ENCODE results near the gene PEX14.
A peak's percentile ranks its signal among the peaks of the same experiment; 100 is the strongest.
"Not testable (repeated sequence)": the region's sequence is repeated elsewhere in the genome, so short reads cannot be mapped to it uniquely, and the experiment has no call there.

Gene PEX14, protein sequence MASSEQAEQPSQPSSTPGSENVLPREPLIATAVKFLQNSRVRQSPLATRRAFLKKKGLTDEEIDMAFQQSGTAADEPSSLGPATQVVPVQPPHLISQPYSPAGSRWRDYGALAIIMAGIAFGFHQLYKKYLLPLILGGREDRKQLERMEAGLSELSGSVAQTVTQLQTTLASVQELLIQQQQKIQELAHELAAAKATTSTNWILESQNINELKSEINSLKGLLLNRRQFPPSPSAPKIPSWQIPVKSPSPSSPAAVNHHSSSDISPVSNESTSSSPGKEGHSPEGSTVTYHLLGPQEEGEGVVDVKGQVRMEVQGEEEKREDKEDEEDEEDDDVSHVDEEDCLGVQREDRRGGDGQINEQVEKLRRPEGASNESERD

DNA sequence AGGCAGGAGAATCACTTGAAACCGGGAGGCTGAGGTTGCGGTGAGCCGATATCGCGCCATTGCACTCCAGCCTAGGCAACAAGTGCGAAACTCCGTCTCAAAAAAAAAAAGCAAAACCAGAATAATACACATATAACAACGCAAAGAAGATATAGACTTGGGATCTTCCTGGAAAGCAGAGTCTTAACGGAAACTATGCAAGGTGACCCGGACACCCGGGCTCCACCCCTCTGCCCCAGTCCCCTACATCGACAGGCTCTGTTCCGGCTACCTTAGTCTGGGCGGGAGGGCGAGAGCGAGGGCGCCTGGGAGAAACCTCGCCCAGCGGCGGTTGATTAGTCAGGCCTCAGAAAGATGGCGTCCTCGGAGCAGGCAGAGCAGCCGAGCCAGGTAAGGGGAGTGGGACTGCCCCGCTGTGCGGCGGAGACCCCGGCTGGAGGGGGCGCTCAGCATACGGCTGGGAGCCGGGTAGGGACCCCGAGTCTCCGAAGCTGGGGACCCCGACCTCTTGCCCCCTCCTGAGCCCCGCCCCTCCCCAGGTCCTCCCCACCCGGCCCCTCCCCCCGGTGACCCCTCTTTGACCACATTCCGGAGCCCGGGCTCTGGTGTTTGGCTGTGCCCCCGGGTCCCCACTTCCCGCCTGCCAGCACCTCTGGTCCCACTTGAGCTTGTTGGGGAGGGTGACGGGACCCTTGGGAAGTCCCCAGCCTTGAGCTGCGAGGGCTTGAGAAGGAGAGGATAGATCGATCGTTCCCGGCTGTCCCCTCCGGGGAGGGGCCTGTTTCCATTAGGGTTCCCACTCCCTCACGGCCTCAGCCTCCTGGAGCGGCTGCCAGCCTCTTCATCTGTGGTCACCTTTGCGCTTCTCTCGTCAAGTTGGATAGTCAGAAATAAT lies at the start of gene PEX14:
PEX14 (plus strand) TSS at position 338 of the 895 bp plus-strand sequence; CDS start at position 355, 17 bp downstream.
- peak; percentile 86 for DNase-seq

DNA sequence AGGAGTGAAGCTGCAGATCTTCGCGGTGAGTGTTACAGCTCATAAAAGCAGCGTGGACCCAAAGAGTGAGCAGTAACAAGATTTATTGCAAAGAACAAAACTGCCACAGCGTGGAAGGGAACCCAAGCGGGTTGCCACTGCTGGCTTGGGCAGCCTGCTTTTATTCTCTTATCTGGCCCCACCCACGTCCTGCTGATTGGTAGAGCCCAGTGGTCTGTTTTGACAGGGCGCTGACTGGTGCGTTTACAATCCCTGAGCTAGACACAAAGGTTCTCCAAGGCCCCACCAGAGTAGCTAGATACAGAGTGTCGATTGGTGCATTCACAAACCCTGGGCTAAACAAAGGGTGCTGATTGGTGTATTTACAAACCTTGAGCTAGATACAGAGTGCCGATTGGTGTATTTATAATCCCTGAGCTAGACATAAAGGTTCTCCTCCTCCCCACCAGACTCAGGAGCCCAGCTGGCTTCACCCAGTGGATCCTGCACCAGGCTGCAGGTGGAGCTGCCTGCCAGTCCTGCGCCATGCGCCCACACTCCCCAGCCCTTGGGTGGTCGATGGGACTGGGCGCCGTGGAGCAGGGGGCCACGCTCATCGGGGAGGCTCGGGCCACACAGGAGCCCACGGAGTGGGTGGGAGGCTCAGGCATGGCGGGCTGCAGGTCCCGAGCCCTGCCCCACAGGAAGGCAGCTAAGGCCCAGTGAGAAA lies 48.8 kb upstream of the PEX14 start:
- not testable (repeated sequence) for DNase-seq

DNA sequence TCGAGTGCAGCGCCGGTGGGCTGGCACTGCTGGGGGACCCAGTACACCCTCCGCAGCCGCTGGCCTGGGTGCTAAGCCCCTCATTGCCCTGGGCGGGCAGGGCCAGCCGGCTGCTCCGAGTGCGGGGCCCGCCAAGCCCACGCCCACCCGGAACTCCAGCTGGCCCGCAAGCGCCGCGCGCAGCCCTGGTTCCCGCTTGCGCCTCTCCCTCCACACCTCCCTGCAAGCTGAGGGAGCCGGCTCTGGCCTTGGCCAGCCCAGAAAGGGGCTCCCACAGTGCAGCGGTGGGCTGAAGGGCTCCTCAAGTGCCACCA lies 48.3 kb upstream of the PEX14 start:
- not testable (repeated sequence) for DNase-seq

DNA sequence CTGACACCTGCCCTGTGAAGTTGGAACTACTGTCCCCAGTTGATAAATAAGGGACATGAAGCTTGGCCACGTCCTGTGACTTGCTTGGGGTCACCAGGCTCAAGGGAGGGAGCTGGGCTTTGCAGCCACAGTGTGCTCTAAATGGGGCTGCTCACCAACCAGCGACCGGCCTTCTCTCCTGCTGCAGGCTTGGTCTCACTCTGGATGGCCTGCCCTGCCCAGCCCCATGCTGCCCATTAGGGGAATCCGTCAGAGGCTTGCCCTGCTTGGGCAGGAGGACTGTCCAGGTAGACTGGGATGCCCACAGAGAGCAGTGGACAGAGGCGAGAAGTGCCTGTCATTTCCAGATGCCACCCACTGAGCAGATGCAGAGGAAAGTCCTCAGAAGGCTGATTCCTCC lies 45.8 kb upstream of the PEX14 start:
- no peak for DNase-seq

DNA sequence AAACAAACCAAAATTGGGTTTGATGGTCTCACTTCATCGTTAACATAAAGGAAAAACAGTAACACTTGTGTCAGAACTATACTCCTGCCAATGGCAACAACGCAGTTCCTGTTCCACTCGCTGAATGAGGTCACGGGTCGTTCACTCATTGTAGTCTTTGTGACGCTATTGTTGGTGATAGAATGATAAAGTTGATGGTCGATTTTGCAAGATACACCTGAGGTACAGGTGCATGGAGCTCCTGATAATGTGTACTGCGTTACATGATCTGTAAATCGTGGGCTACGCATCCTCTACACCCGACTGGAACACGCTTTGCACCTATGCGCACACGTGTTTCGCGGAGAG lies 44.9 kb upstream of the PEX14 start:
- DNase-seq = no peak

DNA sequence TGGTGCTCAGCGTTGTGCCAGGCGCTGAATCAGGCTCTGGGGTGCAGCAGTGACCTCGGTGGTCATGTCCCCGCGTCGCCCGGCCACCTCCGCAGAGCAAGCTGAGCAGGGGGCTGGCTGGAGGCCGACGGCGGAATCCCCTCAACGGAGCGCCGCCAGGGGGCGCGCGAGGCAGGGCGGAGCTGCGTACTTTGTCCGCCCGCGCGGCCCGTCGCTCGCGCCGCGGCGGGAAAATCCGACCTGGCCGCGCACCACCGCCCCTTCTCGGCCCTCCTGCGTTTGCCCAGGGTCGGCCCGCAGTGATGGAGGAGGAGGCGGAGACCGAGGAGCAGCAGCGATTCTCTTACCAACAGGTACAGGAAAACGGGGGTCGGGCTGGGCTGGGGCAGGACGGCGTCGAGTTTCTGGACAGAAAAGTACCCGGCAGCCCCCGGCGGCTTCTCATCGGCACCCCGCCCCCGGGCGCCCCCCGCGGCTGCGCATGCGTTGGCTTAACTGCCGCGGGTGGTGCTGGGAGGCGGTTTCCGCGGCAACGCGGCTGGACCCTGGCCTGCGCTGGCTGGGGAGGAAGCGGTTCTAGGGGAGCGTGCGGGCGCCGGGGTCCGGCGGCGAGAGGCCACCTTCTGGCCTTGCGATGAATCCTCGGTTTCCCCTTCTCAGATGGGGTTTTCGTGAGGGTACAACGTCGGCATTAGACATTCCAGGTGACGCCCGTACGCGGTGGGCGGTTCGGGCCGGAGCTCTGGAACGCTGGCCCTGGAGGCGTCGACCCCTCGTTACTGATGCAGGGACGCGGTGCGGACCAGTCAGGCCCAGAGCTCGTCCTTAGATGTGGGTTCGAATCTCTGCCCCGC lies 44.3 kb upstream of the PEX14 start, which contains the start of gene CENPS:
CENPS (plus strand) TSS at position 218 of the 854 bp plus-strand sequence; CDS start at position 303, 85 bp downstream.
- peak; percentile 96 for DNase-seq

DNA sequence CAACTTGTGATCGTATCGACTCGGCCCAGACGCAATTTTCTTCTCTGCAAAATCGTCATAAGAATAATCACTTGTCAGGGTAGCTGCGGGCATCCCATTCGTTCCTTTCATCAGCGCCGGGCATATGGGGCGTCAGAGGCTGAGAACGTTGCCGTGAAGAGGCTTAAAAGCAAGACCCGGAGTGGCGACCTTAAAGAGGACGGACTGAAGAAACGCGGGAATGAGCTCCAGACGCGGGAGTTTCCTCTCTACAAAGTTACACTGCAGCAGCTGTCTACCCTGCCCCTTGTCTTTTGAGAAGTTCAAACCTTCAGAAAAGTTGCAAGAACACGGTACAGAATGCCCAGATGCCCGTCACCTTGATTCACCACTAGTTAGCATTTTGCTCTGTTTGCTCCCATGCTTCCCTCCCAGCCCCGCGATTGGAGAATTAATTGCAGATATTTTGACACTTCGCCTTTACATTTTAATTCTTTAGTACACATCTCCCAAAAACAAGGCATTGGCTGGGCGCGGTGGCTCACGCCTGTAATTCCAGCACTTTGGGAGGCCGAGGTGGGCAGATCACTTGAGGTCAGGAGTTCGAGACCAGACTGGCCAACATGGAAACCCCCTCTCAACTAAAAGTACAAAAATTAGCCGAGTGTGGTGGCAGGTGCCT lies 43.5 kb upstream of the PEX14 start:
- DNase-seq = no peak

DNA sequence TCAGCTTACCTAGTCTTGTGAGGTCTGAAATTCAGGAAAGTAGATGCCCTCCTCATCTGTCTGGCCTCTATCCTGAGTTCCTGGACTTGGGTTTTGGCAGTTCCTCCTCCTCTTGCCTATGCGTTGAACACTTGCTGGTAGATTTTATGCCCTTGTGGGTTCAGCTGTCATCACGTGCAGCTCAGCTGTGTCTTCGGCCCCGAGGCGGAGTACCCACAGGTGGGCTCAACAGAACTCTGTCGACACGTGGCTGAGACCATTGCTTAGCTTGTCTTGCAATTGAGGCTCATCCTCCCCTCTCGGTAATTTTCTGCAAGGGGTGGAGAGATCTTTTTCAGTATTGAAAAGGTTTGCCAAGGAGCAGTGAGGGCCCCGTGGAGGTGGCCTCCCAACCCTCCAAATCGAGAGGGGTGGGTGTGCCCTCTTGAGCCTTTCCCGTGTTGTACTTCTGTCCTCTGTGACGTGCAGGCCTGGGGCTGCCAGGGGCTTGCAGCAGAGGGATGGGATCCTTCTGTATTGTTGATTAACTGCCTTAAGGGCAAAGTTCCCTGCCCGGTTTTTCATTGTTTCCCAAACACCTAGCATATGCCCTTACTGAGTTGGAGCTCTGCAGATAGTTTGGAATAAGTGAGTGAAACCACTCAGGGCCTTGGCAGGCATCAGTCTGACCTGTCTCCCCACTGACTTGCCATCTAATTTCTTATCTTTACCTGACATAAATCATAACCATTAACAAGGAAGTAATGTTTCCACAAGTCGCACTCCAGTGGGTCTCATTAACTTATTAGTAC lies 41.6 kb upstream of the PEX14 start:
- DNase-seq = no peak

DNA sequence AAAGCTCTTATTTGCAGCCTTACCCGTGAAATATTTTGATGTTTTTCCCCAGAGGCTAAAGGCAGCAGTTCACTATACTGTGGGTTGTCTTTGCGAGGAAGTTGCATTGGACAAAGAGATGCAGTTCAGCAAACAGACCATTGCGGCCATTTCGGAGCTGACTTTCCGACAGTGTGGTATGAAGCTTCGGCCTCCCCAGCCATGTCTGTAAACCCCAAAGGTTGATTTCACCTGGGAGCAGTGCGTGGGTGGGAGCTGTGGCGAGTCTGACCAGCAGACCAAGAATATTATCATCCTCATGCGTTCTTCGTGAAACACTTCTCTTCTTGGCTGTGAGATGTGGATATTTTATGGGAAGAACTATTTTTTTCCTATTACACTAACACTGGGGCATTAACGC lies 41.0 kb upstream of the PEX14 start:
- no peak for DNase-seq

DNA sequence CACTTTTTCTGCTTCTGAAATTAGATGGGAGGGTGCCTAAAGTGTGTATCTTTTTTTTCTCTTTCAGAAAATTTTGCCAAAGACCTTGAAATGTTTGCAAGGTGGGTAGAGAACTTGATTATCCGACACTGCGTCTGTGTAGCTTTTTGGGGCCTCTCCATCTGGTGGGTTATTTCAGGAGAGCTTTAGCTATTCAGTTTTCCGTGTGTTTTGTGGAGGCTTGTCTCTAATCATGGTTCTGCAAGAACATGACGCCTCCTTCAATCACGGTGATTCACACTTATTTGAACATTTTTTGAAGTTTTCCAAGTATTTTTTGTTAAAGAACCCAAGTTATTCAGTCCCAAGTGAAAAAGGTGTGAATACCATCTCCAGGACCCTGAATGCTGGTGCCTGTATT lies 40.2 kb upstream of the PEX14 start:
- no peak for DNase-seq

DNA sequence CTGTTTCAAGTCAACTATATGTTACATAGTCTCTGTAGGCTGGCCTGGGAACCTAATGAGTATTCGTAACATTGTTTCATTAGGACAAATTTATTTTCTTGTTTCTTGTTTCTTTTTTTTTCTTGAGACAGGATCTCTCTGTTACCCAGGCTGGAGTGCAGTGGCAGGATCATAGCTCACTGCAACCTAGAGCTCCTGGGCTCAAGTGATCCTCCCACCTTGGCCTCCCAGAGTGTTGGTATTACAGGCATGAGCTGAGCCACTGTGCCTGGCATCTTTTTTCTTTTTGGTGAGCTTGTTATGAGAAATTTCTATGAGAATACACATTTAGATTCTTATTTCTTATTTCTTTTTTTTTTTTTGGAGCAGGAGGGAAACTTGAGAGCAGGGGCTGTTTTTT lies 37.7 kb upstream of the PEX14 start:
- no peak for DNase-seq

DNA sequence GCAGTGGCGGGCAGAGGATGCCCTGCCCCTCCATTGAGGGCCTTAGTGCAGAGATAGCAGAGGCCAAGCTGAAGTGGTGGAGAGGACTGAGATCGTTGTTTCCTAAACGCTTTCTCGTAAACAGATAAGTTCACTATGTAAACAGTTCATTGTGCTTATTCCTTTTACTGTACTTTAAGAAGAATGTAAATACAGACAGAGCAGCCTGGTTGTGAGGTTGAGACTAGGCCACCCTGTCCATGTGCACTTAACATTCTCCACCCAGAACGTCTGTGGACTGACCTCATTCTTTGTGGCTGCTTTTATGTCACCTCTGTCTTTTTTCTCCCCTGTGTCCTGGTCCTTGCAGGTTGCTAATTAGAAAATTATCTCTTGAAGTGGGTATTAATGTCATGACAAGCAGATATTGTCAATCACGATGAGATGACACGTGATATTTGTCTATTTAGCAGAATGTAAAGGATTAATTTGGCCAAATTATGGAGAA lies 36.0 kb upstream of the PEX14 start:
- no peak for DNase-seq

DNA sequence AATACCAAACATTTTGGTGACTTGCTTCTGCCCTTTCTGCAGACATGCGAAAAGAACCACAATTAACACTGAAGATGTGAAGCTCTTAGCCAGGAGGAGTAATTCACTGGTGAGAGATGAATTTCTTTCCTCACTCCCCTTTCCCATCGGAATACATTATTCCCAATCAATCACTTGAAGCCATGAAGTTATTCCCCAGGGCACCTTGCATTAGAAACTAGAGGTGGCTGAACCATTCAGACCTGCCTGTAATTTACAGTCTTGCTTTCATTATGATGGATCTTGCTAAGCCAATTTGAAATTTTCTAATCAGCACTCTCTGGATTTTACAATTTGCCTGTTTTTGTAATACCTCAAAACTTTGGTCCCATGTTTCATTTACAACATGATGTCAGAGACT lies 34.4 kb upstream of the PEX14 start:
- no peak for DNase-seq

DNA sequence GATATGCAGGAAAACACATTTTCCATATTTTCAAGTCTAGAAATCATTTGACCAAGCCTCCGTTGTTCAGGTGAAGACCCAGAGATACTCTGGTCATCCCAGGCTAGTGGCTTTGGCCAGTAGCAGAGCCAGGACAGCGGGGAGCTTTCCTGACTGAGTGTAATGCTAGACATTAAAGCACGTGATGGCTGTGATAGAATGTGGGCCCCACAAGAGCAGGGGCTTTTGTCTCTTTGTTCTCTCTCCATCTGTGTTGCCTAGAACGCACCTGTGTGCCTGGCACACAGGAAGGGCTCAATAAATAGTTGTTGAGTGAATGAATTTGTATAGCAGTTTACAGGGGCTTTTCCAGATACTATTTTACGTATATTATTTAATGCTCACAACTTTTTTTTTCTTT lies 34.0 kb upstream of the PEX14 start:
- no peak for DNase-seq

DNA sequence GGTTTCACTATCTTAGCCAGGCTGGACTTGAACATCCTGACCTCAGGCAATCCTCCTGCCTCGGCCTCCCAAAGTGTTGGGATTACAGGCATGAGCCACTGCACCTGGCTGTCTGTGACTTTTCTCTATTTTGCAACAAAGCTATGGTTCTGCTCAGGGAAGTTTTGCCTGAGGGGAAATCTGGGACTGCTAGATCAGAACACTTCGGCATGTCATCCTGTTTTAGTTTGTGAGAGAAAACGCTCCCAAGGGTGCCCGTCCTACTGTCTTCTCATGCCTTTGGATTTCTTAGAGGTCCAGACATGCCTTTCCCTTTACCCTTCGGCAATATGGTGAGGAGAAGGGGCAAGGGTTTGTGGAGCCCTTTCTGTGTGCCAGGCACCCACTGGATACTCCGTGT lies 30.5 kb upstream of the PEX14 start:
- no peak for DNase-seq

DNA sequence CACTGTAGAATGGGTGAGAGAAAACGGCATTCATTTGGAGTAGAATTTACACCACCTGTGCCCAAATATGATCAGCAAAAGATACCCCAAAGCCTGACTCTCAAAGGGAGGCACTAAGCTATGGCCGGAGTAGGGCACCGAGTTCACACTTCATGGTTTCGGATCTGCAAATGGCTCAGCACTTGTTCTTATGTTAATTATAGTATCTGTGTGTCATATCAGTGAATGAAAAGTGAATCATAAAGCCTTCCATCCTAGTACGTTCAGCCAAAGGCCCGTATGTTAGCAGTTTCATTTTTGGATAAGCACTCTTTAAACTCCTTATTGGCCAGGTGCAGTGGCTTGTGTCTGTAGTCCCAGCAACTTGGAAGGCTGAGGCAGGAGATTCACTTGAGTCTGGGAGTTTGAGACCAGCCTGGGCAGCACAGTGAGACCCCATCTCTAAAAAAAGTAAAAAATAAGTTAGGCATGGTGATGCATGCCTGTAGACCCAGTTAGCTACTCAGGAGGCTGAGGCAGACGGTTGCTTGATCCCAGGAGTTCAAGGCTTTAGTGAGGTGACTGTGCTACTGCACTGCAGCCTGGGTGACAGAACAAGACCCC lies 29.9 kb upstream of the PEX14 start:
- no peak for DNase-seq

DNA sequence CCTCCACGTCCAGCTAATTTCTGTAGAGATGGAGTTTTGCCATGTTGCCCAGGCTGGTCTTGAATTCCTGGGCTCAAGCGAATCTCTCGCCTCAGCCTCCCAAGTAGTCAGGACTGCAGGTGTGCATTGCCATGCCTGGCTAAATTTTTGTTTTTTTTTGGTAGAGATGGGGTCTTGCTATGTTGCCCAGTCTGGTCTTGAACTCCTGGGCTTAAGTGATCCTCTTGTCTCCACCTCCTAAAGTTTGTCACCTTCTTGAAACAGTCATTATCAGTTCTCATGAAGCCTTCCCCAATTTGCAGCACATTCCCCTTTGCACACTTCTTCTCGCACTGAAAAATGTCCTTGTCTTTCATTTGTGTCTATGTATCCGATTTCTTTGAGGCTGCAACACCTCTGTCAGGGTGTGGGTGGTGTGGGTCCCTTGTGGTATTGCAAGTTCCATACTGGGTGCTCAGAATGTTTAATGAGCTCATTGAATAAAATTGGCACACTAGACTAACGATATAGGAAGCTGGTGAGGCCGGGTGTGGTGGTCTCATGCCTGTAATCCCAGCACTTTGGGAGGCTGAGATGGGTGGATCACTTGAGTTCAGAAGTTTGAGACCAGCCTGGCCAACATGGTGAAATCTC lies 27.8 kb upstream of the PEX14 start:
- DNase-seq = no peak

DNA sequence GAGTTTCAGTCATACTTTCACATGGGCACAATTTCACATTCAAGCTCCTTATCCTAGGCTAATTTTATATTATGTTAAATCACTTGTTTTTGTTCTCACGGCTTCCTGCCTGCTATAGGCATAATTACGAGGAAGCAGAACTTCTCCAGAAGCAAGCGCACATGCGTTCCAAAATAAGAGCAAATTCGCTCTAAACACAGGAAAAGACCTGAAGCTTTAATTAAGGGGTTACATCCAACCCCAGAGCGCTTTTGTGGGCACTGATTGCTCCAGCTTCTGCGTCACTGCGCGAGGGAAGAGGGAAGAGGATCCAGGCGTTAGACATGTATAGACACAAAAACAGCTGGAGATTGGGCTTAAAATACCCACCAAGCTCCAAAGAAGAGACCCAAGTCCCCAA lies 25.0 kb upstream of the PEX14 start, which contains the start of gene CORT:
CORT (plus strand) TSS at position 281 of the 400 bp plus-strand sequence. CDS start 193 bp downstream, outside the sequence.
- no peak for DNase-seq

DNA sequence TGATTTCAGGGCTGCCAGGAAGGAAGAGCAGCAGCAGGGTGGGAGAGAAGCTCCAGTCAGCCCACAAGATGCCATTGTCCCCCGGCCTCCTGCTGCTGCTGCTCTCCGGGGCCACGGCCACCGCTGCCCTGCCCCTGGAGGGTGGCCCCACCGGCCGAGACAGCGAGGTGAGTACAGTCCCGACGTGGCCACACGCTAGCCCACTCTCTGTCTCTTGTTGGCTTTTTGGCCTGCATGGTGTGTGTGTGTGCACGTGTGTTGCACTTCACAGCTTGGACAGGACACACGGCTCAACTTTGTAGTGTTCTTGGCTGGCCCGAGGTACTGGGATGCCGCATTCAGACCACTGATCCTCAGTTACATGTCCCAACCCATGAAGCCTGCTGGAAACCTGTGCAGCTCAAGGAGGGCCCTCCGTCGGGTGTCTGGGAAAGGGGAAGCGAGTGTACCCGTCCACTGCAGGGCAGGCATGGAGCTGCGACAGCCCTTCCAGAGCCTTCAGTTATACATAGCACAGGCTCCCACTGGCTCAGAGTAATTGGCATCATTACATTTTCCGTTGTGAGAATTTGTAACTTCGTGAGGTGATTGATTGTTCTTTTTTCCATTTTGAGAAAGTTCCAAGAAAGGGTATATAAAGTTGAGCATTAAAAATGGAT lies 24.5 kb upstream of the PEX14 start:
- DNase-seq = no peak

Data from stimulated activated CD4-positive, alpha-beta T cell treated with anti-CD3 and anti-CD28 coated beads, Interleukin-4, amount 100 ng/mL, for 1 hour (primary cell).